Medulla oblongata (tissue), 1 donor: Measurements from ENCODE around the gene ZNF280D.

Experiments used
- DNase-seq: peaks from one replicate; pipeline ENCODE4 v3.0.0-alpha.2; 2015; ENCODE audit errors: extremely low spot score

ZNF280D gene

GRCh38 chr15:56631765-56632164, 101.5 kb downstream of the ZNF280D start:
- DNase-seq, result no peak

GRCh38 chr15:56628893-56629532, 104.3 kb downstream of the ZNF280D start:
- DNase-seq, result no peak

- DNase-seq, result no peak
Observed at GRCh38 chr15:56619887-56620286, 113.4 kb downstream of the ZNF280D start.

GRCh38 chr15:56617628-56618027, 115.7 kb downstream of the ZNF280D start:
- no peak for DNase-seq

GRCh38 chr15:56616551-56616950, 116.8 kb downstream of the ZNF280D start:
- no peak for DNase-seq

GRCh38 chr15:56613811-56614210, 119.5 kb downstream of the ZNF280D start:
- no peak for DNase-seq

GRCh38 chr15:56608993-56609392, 124.3 kb downstream of the ZNF280D start:
- no peak for DNase-seq

GRCh38 chr15:56608140-56608778, 125.0 kb downstream of the ZNF280D start:
- DNase-seq, result no peak

GRCh38 chr15:56602253-56602652, 131.1 kb downstream of the ZNF280D start:
- DNase-seq, result no peak

GRCh38 chr15:56600380-56600779, 132.9 kb downstream of the ZNF280D start:
- DNase-seq, result no peak

- no peak for DNase-seq
Observed at GRCh38 chr15:56598991-56599390, 134.3 kb downstream of the ZNF280D start.

GRCh38 chr15:56587686-56588085, 145.6 kb downstream of the ZNF280D start:
- no peak for DNase-seq

GRCh38 chr15:56586206-56586605, 147.1 kb downstream of the ZNF280D start:
- no peak for DNase-seq

- no peak for DNase-seq
Observed at GRCh38 chr15:56582785-56583184, 150.5 kb downstream of the ZNF280D start.
